GM12873 (cell line): ENCODE measurements around the gene KCNH1.

ENCODE experiments used
- TF ChIP-seq, protein P1 (sequence below): IDR thresholded peaks from 2 replicates; pipeline ENCODE4 v1.5.1; 2012; ENCODE audit warnings: low read depth, mild to moderate bottlenecking, moderate library complexity, low read length, control low read depth; ENCODE audit not compliant: insufficient read depth; ENCODE audit errors: missing control alignments

Gene KCNH1

DNA sequence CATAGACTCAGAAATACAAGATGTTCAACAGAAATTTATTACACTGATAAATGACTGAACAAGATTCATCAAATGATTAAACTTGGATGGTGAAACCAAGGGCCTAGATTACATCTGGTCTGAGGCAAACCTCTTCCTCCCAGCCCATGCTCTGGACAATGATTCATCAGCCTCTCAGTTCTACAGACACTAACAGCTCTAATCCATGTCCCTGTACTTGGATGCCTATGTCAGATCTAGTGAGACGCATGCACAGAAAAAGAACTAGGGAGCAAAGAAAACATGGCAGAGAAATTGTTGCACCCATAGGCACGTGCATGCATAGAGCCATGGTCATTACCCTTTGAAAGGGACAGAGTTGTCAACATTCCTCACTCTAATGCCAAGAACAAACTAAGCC is 250.1 kb downstream of the KCNH1 start:
- TF ChIP-seq, protein P1, sequence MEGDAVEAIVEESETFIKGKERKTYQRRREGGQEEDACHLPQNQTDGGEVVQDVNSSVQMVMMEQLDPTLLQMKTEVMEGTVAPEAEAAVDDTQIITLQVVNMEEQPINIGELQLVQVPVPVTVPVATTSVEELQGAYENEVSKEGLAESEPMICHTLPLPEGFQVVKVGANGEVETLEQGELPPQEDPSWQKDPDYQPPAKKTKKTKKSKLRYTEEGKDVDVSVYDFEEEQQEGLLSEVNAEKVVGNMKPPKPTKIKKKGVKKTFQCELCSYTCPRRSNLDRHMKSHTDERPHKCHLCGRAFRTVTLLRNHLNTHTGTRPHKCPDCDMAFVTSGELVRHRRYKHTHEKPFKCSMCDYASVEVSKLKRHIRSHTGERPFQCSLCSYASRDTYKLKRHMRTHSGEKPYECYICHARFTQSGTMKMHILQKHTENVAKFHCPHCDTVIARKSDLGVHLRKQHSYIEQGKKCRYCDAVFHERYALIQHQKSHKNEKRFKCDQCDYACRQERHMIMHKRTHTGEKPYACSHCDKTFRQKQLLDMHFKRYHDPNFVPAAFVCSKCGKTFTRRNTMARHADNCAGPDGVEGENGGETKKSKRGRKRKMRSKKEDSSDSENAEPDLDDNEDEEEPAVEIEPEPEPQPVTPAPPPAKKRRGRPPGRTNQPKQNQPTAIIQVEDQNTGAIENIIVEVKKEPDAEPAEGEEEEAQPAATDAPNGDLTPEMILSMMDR = no peak

- TF ChIP-seq, protein P1 = no peak
Observed at GRCh38 chr1:210882414-210883221, 251.3 kb downstream of the KCNH1 start.

- TF ChIP-seq, protein P1 = no peak
Observed at GRCh38 chr1:210878564-210878963, 255.4 kb downstream of the KCNH1 start.

DNA sequence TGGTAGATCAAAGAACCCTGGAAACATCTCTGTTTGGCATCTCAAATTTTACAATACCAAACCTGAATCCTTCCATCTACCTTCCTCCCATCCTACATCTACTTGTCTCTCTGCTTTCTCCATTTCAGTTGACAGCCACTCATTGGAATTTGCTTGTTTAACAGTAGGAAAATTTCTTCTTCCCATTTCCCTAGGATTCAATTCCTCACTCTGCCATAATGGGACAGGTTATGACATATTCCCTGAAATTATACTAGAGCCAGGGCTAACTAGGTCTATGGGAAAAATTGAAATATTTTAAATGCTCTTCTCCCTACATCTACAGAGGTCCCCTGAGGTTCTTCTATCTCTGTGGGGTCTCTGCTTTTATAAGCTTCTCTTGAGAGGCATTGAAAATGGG is 257.7 kb downstream of the KCNH1 start:
- TF ChIP-seq, protein P1 = no peak

- TF ChIP-seq, protein P1 = no peak
Observed at GRCh38 chr1:210866532-210866931, 267.4 kb downstream of the KCNH1 start.

- TF ChIP-seq, protein P1 = no peak
Observed at GRCh38 chr1:210857705-210858104, 276.2 kb downstream of the KCNH1 start.

DNA sequence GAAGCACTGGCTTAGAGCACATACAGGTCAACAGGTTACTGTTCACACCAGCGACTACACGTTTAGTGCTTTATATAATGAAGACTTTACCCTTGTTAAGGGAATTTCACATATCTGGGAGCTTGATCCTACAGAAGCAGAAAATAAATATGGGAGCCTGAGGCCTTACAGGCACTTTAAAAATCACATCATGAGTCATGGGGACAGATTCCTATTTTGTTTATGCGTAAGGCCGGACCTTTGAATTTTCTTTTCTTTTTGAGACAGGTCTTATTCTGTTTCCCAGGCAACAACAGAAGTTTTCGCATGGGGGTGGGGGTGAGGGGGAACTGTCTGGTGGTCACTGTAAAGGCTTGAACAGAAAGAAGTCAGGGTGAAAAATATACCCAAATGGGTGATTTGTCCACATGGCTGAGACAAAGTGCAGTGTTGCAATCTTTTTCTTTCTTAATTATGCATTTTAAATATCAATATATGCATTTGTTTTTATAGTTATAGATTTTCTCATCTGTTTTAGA is 276.7 kb downstream of the KCNH1 start:
- TF ChIP-seq, protein P1 = no peak
